ENCODE results near the gene INPP5J. TPM values are rescaled to one million over a fixed set of nuclear protein-coding genes. Genes with fewer than 3 reads are reported as not detected.

INPP5J gene
- total RNA-seq, 3 donors from 2014 or later (not counting 1 experiment from before 2014, with no cell fraction given) = not detected

GRCh38 chr22:31144223-31144622 is 21.5 kb downstream of the INPP5J start:
- Histone ChIP-seq H3K36me3 (ENCODE audit: control insufficient read depth, insufficient read depth, low read length) (no peaks in the 10 kb centered on the region), H3K27ac (ENCODE audit: low read length) (no peak overlapping the region), H3K27me3 (ENCODE audit: control insufficient read depth, insufficient read depth, low read length) (no peaks in the 10 kb centered on the region), H3K4me3 (ENCODE audit: low read length) (no peak overlapping the region), H3K4me1 (ENCODE audit: control insufficient read depth, insufficient read depth, low read length) (no peaks in the 10 kb centered on the region), H3K9me3 (ENCODE audit: control insufficient read depth, insufficient read depth, low read length) (no peaks in the 10 kb centered on the region)
- Mint-ChIP-seq H3K27ac (no peak overlapping the region), H3K4me1 (no peaks in the 10 kb centered on the region), H3K9me3 (no peaks in the 10 kb centered on the region), H3K36me3 (no peaks in the 10 kb centered on the region), H3K27me3 (ENCODE audit: low read depth in 2 of 2) (peaks cover 2 to 14% of the 10 kb centered on the region in 2 donors), H3K4me3 (no peak overlapping the region)
- intact Hi-C loops (cut with micrococcal nuclease) = no loop called here
- no peak for DNase-seq
- TF ChIP-seq, protein P1, sequence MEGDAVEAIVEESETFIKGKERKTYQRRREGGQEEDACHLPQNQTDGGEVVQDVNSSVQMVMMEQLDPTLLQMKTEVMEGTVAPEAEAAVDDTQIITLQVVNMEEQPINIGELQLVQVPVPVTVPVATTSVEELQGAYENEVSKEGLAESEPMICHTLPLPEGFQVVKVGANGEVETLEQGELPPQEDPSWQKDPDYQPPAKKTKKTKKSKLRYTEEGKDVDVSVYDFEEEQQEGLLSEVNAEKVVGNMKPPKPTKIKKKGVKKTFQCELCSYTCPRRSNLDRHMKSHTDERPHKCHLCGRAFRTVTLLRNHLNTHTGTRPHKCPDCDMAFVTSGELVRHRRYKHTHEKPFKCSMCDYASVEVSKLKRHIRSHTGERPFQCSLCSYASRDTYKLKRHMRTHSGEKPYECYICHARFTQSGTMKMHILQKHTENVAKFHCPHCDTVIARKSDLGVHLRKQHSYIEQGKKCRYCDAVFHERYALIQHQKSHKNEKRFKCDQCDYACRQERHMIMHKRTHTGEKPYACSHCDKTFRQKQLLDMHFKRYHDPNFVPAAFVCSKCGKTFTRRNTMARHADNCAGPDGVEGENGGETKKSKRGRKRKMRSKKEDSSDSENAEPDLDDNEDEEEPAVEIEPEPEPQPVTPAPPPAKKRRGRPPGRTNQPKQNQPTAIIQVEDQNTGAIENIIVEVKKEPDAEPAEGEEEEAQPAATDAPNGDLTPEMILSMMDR (IDR thresholded peaks at IDR 0.05) = no peak
- ATAC-seq = no peak

DNA sequence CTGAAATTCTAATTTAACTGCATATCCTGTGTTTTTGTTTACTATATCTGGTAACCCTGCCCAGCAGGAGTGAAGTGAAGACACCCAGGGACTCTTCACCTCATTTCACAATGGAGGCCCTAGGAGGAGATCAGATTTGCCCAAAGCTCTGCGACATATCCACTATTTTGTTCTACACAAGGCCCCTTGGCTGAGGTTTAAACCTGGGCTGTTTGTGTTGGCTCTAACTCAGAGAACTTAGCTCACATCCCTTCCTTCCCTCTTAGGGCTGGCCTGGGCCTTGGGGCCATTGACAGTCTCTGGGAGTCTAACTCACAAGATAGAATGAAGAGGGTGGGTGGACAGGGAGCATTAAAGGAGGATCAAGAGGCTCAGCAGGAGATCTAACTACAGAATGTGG is 25.7 kb downstream of the INPP5J start:
- Mint-ChIP-seq H3K27me3 (ENCODE audit: low read depth in 2 of 2) (peaks cover 5 to 14% of the 10 kb centered on the region in 2 donors), H3K4me3 (no peak overlapping the region), H3K9me3 (no peaks in the 10 kb centered on the region), H3K36me3 (no peaks in the 10 kb centered on the region), H3K27ac (no peak overlapping the region), H3K4me1 (no peaks in the 10 kb centered on the region)
- DNase-seq (no peak), ATAC-seq (no peak)
- TF ChIP-seq, protein P1 (IDR thresholded peaks at IDR 0.05) = no peak
- Histone ChIP-seq H3K4me1 (ENCODE audit: control insufficient read depth, insufficient read depth, low read length) (no peaks in the 10 kb centered on the region), H3K27me3 (ENCODE audit: control insufficient read depth, insufficient read depth, low read length) (no peaks in the 10 kb centered on the region), H3K4me3 (ENCODE audit: low read length) (no peak overlapping the region), H3K9me3 (ENCODE audit: control insufficient read depth, insufficient read depth, low read length) (no peaks in the 10 kb centered on the region), H3K27ac (ENCODE audit: low read length) (no peak overlapping the region), H3K36me3 (ENCODE audit: control insufficient read depth, insufficient read depth, low read length) (no peaks in the 10 kb centered on the region)
- WGBS (ENCODE audit: insufficient coverage) = 92% methylated on average over 1 of the region's 1 CpG
- intact Hi-C loops (cut with micrococcal nuclease) = no loop called here

- Mint-ChIP-seq H3K36me3 (no peaks in the 10 kb centered on the region), H3K4me1 (no peaks in the 10 kb centered on the region), H3K27me3 (ENCODE audit: low read depth in 2 of 2) (peaks cover 5 to 14% of the 10 kb centered on the region in 2 donors), H3K9me3 (no peaks in the 10 kb centered on the region), H3K4me3 (no peak overlapping the region), H3K27ac (no peak overlapping the region)
- H3K4me3 ChIP-seq (ENCODE audit: low read length) = no peak overlapping the region
- 20% methylated on average over 5 of the region's 5 CpGs for WGBS (ENCODE audit: insufficient coverage)
- no peaks in the 10 kb centered on the region for H3K27me3 ChIP-seq (ENCODE audit: control insufficient read depth, insufficient read depth, low read length)
- DNase-seq (peak in 1 of 2 donors; percentile 49), ATAC-seq (peak in 2 of 3 donors; percentile 47 to 59)
- no peak overlapping the region for H3K27ac ChIP-seq (ENCODE audit: low read length)
- TF ChIP-seq, protein P1 (IDR thresholded peaks at IDR 0.05) = no peak
- H3K9me3 ChIP-seq (ENCODE audit: control insufficient read depth, insufficient read depth, low read length) = no peaks in the 10 kb centered on the region
- no peaks in the 10 kb centered on the region for H3K4me1 ChIP-seq (ENCODE audit: control insufficient read depth, insufficient read depth, low read length)
- H3K36me3 ChIP-seq (ENCODE audit: control insufficient read depth, insufficient read depth, low read length) = no peaks in the 10 kb centered on the region
- intact Hi-C loops (cut with micrococcal nuclease) = no loop called here
Observed at GRCh38 chr22:31148953-31149627, 26.3 kb downstream of the INPP5J start.

DNA sequence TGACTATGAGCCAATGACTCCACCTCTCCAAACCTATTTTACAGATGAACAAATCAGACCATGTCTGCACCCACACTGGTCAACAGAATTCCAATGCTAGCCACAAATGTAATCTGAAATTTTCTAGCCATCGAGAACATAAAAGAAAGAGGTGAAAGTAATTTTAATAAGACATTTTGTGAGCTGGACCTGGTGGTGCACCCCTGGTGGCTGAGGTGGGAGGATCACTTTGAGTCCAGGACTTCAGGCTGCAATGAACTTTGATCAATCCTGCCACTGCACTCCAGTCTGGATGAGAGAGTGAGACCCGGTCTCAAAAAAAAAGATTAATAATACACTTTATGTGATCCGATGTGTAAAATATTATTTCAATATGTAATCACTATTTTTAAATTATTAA is 27.8 kb downstream of the INPP5J start:
- Histone ChIP-seq H3K4me3 (ENCODE audit: low read length) (no peak overlapping the region), H3K27ac (ENCODE audit: low read length) (no peak overlapping the region), H3K27me3 (ENCODE audit: control insufficient read depth, insufficient read depth, low read length) (no peaks in the 10 kb centered on the region), H3K9me3 (ENCODE audit: control insufficient read depth, insufficient read depth, low read length) (no peaks in the 10 kb centered on the region), H3K36me3 (ENCODE audit: control insufficient read depth, insufficient read depth, low read length) (no peaks in the 10 kb centered on the region), H3K4me1 (ENCODE audit: control insufficient read depth, insufficient read depth, low read length) (no peaks in the 10 kb centered on the region)
- intact Hi-C loops (cut with micrococcal nuclease) = no loop called here
- Mint-ChIP-seq H3K9me3 (no peaks in the 10 kb centered on the region), H3K4me1 (no peaks in the 10 kb centered on the region), H3K4me3 (no peak overlapping the region), H3K36me3 (no peaks in the 10 kb centered on the region), H3K27ac (no peak overlapping the region), H3K27me3 (ENCODE audit: low read depth in 2 of 2) (peaks cover 5 to 14% of the 10 kb centered on the region in 2 donors)
- WGBS (ENCODE audit: insufficient coverage) = 70% methylated on average over 1 of the region's 3 CpGs
- no peak for ATAC-seq
- no peak for DNase-seq
- TF ChIP-seq, protein P1 (IDR thresholded peaks at IDR 0.05) = peak; percentile 15
